Hippocampal formation (tissue), 2 donors: Measurements from ENCODE around the gene ENAH.

ENCODE experiments used
- DNase-seq, 2 donors: peaks; one replicate each; lab custom pipeline; 2025; lab: John Stamatoyannopoulos, UW

The ENAH gene

DNA sequence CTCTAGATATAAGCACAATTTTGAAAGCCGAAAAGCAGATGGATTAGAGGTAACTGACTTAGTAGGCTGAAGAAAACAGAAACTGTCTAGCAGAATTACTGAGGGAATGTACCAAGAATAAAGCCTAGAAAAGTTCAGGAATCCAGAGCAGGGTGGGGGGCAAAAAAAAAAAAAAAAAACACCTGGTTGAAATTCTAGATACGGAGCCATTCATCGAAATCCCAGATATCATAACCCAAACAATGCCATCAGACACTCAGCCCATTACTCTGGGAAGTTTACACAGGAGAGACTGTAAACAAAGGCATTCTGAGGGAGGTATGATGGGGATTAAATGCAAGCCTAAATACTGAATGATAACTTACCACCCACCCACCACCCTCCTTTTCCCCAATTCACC lies 45.6 kb downstream of the ENAH start:
- no peak for DNase-seq

DNA sequence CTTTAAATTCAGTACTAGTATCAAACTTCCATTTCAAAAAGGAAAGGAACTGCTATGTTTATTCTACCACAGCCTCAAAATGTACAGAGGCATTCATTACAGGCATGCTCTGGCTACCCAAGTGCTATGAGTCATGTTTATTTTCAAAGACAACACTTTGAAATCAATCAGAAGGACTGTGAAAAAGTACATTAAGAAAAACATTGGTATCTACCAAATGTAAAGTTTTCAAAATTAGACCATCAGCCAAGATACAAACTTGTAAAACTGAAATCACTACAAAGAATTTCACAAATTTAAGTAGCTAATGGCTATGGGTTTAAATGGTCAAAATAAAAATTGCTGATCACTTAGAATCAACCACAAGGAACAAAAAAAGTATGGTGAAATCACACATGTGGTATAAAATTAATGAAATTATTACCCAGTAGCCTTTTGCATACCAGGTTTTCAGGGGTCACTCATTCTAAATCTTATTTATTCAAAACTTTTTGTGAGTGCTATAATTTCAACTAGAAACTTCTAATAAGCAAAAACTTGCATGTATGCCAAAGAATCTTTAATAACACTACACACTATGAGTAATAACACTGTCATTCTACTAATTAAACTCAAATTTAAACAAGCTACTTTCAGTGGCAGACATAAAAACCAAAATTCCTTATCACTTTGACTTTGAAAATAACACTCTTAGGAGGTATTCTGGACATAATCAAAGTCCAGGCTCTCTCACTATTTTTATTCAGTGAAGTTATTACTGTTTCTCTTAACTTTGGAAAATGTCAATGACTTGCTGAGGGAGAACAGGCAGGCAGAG lies 49.2 kb downstream of the ENAH start:
- DNase-seq = no peak

DNA sequence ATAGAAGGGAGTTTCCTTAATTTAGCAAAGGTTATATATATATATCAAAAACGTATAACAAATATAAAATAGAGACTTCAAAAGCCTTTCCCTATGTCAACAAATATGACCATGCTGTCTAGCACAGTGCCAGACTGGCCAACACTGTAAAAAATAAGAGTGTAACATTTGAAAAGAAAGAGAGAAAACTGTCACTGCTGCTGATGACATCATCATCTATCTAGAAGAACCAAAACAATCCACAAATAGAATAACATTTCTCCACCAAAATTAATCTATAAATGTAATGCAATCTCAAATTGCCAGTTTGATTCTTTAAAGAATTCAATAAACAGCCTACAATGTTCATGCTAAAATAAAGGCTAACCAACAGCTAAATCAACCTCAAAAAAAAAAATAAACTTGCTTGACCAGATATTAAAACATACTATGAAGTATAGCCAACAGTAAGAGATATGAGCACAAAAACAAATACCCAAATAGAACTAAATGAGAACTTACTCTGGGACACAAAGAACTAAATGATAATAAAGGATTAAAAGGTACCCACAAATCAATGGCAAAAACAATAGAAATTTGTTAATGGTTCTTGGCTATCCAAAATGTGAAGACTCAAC lies 50.2 kb downstream of the ENAH start:
- no peak for DNase-seq

DNA sequence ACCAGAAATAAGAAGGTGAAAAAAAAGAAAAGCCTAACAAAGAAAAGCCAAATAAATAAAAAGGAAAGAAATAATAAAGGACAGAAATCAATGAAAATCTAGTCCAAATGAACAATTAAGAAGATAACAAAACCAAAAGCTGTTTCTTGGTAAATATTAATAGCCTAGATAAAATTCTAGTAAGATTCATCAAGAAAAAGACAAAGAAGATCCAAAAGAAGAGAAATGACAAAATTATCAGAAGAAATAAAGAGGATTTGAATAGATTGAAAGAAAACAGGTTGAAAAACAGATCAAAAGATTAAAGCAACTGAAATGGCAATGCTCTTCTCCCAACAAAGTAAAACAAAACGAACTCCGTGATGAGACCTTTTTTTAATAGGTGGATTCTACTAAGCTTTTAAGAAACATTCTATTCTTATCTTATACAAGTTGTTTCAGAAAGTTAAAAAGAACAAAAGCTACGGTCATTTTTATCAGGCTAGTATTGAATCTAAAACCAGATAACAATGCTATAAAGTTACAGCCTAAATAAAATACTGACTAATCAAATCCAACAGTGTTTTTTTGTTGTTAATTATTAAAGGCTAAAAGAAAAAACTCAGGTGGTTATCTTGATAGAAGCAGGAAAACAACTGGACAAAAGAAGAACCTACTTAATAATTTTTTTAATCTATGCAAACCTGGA lies 50.9 kb downstream of the ENAH start:
- DNase-seq = no peak

DNA sequence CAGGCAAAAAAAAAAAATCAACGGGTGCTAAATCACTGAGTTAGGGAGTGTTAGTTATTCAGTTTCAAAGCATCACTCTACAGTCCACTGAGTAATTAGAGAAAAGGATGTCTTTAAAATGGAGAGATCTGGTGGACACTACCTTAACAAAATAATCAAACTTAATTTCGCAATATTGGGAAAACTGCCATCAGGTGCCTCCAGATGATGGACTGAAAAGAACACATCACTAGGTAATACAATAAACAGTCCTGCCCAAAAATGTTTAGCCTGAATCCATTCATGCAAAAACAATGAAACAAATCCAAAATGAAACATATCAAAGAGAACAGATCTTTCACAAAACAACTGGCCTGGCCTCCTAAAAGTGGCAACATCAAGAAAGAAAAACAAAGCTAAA lies 54.1 kb downstream of the ENAH start:
- DNase-seq = no peak

DNA sequence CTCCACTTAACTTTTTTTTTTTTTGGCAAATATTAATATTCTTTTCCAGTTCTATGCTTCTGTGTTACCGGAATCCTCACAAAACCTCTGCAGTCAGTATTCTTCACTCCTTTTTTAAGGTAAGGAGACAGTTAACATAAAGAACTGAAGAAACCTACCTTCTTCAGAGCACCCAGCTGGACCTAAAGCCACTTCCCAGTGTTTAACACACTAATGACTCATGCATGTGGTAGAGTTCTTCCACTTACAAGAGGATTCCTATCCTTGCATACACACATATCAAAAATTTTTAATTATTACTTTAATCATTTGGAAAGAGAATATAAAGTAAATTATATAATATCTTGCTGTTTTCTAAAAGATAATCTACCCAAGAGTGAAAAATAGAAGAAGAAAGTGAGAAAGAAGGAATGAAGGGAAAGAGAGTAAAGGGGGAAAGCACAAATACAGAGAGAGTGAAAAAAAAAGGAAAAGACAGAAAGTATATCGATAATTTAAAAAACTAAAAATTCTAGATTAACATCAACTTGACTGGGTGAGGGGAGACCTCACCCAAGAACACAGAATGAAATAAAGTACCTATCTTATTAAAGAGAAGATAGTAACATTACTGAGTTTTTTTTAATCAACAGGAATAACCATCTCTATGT lies 54.9 kb downstream of the ENAH start:
- no peak for DNase-seq

DNA sequence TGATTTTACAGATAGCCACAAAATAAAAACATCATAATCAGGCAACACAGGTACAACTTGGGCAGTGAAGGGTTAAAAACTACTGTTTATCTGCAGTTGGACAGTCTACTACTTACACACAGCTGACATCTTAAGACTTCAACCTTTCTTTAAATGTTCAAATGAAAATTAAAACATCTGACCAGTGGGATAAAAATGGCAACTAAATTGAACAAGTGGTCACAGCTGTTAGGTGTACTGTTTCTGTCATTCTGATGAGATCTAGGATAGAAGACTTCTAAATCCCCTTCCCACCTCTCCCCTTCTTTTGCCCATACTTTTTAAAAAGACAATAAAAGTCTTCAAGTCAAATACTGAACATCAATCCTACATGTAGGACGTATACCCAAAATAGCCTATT lies 56.2 kb downstream of the ENAH start:
- DNase-seq = no peak

DNA sequence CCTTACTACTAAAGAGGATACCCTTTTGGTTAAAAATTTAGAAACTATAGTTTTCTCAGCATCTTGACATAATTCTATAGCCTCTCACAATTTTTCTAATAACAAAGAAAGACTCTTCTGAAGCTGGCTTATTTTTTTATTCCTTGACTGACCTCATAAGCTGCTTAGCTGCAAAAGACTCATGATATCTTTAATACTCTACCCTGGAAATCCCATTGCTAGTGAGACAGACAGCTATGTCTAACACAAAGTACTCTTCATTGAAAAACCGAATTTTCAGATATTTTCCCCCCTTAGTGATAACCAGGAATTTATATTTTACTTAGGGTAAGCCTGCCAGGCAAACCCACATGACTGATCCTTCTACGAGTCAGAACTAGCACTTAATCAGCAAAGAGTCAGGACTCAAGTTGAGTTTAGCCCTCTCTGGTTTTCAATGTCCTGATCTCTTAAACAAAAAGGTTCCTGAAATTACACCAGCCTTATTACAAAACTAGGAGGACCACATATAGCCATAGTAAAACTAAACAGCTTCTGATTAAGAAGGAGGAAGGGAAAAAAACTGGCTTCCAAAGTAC lies 56.9 kb downstream of the ENAH start:
- no peak for DNase-seq

DNA sequence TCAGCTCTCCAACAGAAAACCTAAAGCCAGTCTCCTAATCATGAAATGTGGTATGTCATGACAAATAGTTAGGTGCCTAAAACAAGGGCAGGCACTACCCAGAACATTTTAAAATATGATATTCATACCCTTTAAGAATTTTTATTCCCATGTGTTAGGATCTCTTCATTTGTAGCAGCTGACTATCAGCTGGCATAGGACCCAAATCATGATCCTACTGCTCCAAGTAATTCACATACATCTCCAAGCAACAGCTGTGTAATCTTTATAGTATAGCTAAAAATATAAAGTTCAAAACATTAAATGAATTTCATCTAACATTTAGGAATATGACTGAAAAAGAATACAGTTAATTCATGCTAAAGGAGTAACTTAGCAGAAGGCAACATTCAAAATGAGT lies 57.5 kb downstream of the ENAH start:
- no peak for DNase-seq

DNA sequence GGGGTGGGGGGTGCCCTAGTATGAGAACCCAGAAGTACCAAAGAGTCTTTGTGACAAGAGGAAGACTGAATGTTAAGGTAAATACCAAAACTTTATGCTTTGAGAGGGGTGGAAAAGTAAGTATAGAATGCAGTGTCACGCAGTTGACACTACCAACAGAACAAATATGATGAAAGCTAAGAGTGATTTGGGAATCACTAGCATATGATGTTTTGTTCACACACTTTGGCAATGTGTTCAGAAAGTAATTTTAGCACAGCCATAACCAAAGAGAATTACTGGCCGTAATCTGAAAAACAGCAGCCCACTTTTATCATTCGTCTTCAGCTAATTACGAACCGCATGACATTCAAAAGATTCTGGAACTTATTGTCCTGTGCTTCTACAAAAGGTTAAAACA lies 59.5 kb downstream of the ENAH start:
- DNase-seq = no peak

DNA sequence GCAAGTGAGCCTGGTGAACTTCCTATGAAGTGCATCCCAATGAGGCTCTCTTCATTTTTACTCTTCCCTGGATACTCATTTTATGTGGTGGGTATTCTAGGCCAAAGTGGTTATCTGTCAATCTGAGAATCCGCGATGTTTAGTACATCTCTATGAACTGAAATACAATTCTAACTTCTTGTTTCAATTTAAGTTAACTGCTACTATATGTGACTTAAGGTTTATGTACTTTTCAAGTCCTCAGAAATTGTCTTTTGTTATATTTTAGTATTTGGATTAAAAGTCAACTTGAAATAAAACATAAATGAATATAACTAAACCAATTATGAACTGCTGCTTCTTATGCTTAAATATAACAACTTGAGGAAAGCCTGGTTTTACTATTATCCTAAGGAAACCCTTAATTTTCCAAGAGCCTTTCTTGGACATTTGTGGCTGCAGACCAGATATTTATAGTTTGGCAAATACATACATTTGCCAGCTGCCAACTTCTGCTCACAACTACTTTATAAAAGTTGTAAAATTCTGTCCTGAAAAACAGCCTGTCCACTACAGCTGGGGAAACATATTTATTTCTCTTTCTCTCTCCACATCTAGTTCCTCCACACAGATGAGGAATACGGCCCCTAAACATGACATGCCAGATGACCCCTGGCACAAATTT lies 60.4 kb downstream of the ENAH start:
- no peak for DNase-seq

DNA sequence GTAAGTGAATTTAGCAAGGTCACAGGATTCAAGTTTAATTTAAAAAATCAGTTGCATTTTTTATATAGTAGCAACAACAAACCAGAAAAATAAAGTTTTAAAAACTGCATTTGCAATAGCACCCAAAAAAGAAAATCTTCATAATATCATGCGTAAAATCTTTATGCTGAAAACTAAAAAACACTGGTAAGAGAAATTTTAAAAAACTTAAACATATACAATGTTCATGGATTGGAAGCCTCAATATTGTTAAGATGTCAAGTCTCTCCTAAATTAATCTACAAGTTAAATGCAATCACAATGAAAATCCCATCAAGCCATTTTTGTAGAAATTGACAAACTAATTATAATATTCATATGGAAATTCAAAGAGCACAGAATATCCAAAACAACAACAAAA lies 65.6 kb downstream of the ENAH start:
- no peak for DNase-seq

DNA sequence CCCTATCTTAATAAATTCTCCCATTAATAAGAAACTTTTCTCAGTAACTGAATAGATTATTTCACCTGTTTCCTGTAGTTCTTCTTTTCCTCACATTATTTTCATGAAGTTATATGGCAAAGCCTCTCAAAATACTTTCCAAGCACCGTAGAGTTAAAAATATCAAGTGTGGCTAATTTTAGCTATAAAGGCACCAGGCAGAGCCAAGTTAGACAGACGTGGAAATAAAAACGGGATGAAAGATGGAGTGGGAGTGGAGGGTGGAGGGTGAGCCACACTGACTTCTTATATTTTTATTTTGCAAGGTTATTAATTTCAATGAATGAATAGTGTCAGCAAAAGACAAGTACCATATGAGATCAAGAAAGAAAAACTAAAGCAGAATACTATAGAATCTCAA lies 71.7 kb downstream of the ENAH start:
- no peak for DNase-seq

DNA sequence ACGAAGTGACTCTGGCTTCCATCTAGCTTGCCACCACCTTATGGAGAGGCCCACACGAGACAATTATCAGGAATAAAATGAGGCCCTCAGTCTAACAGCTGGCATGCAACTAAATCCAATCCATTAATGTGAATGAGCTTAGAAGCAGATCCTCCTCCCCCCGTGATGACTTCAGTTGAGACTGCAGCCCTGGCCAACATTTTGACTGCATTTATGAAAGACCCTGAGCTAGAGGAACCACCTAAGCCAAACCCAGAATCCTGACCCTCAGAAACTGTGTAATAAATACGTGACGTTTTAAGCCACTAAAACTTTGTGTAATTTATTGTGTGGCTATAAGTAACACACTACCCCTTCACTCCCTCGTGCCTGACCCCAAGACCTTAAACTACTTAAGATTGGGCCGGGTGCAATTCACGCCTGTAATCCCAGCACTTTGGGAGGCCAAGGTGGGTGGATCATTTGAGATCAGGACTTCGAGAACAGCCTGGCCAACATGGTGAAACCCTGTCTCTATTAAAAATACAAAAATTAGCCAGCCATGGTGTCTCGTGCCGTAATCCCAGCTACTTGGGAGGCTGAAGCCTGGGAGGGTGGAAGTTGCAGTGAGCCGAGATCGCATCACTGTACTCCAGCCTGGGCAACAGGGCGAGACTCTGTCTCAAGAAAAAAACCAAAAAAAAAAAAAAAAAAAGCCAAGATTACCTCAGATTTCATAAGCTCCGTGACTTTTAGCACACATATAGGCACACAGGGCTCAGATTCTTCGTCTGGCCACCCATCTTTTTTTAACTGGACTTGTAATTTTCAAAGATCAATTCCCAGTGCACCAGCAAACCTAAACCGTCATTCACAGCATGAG lies 72.5 kb downstream of the ENAH start:
- no peak for DNase-seq

DNA sequence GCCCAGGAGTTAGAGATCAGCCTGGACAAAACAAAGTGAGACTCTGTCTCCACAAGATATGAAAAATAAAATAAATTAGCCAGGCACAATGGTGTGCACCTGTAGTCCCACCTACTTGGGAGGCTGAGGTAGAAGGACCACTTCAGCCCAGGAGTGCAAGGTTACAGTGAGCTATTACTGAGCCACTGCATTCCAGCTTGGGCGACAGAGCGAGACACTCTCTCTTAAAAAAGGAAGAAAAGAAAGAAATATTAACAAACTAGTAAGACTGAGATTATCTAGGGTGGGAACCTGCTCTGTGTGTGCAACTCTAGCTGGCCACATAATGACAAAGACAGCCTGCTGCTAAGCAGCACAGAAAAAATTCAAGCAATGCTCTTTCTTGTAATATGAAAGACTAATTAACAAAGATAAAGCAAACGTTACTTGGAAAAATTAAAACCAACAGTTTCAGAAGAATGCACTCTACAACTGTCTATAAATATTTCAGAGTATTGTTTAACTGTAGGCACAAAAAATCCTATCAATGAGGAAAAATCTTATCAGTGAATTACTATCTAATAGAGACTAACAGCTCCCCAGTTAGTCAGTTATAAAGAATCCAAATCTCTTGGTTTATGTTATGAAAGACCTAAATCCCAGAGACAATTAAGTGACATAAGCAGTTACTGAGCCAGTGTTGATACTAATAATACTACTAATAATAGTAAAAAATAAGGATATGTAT lies 74.5 kb downstream of the ENAH start:
- DNase-seq = no peak

DNA sequence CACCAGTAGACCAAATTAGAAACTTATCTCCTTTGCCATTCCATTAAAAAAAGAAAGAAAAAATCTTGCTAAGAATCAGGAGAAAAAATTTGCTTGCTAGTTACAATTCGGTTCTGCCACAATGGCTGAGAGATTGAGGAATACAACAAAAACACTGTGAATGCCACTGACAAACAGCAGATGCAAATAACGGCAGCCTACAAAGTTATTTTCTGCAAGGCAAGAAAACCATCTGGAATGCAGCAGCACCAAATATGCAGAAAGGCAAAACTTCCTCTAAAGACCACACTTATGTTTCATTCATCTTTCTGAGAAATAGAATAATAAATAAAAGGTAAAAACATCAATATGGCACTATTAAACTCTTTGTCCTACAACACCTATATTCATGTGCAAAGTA lies 75.7 kb downstream of the ENAH start:
- DNase-seq = no peak

DNA sequence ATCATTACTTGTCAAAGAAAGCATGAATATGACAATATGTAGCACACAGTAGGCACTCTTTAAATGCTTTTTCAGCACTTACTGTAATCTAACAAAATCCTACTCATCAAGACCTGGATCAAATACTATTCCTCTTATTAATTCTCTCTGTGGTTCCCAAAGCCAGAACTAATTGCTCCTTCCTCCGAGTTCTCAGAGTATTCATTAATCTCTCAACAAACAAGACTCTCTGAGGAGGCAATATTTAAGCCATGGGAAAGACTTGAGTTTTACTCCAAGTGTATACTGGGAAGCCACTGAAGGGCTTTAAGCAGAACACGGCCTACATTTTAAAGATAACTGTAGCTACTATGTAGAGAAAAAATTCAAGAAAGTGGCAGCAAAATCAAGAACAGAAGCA lies 79.7 kb downstream of the ENAH start:
- no peak for DNase-seq

DNA sequence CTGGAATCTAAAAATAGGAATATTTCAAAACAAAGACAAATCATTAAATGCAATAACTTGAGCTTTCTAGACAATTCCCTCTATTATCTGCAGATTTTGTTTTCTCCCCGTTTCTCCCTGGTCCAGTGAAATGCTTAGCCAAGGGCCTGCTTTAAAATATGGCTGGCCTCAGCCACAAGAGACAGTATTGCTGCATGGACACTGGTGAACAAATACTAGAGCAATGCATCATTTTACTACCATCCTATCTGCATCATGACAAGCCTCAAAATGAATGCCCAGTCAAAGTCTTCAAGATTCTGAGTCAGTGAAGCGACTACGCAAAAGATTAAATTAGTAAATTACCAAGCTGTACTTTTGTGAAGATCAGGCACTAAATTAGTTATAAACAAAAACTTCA lies 80.5 kb downstream of the ENAH start:
- no peak for DNase-seq

DNA sequence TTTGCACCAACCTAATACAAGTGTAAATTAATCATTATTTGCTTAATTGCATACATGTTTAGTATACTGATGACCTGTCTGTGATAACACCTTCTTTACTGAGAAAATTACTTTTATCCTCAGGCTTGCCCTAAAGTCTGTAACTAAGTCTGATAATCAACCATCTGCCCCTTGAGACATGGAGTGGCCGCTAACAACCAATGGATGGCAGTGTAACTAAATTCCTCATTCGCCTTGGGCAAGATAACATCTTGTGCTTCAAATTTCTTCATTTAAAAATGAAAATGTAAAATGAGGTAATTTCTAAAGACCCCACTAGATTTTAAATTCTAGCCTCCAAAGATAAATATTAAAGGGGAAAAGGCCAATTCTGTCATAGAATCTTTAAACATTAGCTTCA lies 85.1 kb downstream of the ENAH start:
- no peak for DNase-seq

DNA sequence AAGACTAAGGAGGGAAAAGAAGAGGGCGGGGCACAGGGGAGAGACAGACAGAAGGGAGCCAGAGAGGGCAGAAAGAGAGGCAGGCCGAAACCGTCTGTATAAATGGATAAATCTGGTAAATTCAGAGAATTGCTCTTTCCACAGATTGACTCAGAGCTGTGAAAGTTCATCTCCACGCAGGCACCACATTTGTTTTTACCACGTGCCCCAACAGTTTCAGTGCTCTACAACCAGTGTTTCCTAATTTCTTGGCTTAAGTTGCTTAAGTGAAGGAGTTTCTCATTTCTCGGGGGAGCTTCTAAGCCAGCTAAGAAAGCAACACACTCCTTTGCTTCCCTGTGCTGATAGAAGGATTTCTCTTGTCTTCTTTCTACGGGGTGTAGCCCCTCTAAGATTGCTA lies 87.1 kb downstream of the ENAH start:
- no peak for DNase-seq
